GM12875 (cell line): Measurements from ENCODE around the gene MMAB.

Source experiments
- H3K4me3 ChIP-seq: one replicate; pipeline ENCODE4 v1.5.1; 2011; ENCODE audit warnings: low read depth, low read length, control low read depth
- CTCF ChIP-seq: IDR thresholded peaks from 2 replicates; pipeline ENCODE4 v1.5.1; 2011; ENCODE audit warnings: low read depth, mild to moderate bottlenecking, control low read depth, inconsistent platforms, low read length, moderate library complexity, borderline replicate concordance; ENCODE audit not compliant: insufficient read depth

MMAB gene

GRCh38 chr12:109573029-109573913 is at the start of gene MMAB, which contains the start of gene MVK:
Gene MMAB, minus strand, starts transcription at chr12:109573504. Its CDS starts 24 bp downstream, at chr12:109573480.
Gene MVK, plus strand, starts transcription at chr12:109573794. Its CDS starts 1,029 bp downstream, at chr12:109574823.
- peak within 1 kb of the TSS; percentile 74 for H3K4me3 ChIP-seq
- no peak for TF ChIP-seq CTCF

GRCh38 chr12:109621901-109622364 is 48.6 kb upstream of the MMAB start:
- H3K4me3 ChIP-seq, result no peak overlapping the region
- no peak for TF ChIP-seq CTCF

GRCh38 chr12:109621211-109621694 is 47.9 kb upstream of the MMAB start:
- TF ChIP-seq CTCF, result no peak
- H3K4me3 ChIP-seq, result no peak overlapping the region

GRCh38 chr12:109619002-109619604 is 45.8 kb upstream of the MMAB start:
- no peak for TF ChIP-seq CTCF
- no peak overlapping the region for H3K4me3 ChIP-seq

GRCh38 chr12:109618082-109618481 is 44.8 kb upstream of the MMAB start:
- H3K4me3 ChIP-seq, result no peak overlapping the region
- TF ChIP-seq CTCF, result no peak

GRCh38 chr12:109617491-109617890 is 44.2 kb upstream of the MMAB start:
- H3K4me3 ChIP-seq, result no peak overlapping the region
- TF ChIP-seq CTCF, result no peak
